Kidney (tissue), 14 donors: ENCODE measurements around the gene PPP1R3E. TPM values are rescaled to one million over a fixed set of nuclear protein-coding genes. Genes with fewer than 3 reads are reported as not detected.
A peak's percentile ranks its signal among the peaks of the same experiment; 100 is the strongest.

Experiments used
- DNase-seq, 5 donors: peaks; one replicate each; pipeline ENCODE4 v3.0.0-alpha.2; 2013 to 2020
- FAIRE-seq: peaks from 2 replicates; lab custom pipeline; 2012; peaks lifted over from hg19 to GRCh38; lab: Jason Lieb, UNC
- H3K27ac ChIP-seq, 2 donors: one replicate each; pipeline ENCODE4 v1.7.0; 2013; ENCODE audit warnings: low read depth in 2 of 2, low read length in 2 of 2, inconsistent platforms in 1 of 2
- H3K27me3 ChIP-seq: one replicate; pipeline ENCODE4 v1.7.1; 2013; ENCODE audit warnings: low read length, inconsistent platforms; ENCODE audit not compliant: control insufficient read depth, insufficient read depth
- H3K36me3 ChIP-seq, 3 donors: one replicate each; pipeline versions ENCODE4 v1.7.0 to v1.7.1; 2013; ENCODE audit warnings: low read length in 3 of 3, control low read depth in 1 of 3, inconsistent platforms in 1 of 3; ENCODE audit not compliant: insufficient read depth in 3 of 3, control insufficient read depth in 2 of 3
- H3K4me1 ChIP-seq, 3 donors: one replicate each; pipeline versions ENCODE4 v1.7.0 to v1.7.1; 2013; ENCODE audit warnings: low read length in 3 of 3, inconsistent platforms in 1 of 3, low read depth in 1 of 3; ENCODE audit not compliant: control insufficient read depth in 2 of 3, insufficient read depth in 2 of 3
- H3K4me3 ChIP-seq, 3 donors: one replicate each; pipeline versions ENCODE4 v1.7.0 to v1.8.1; 2013; ENCODE audit warnings: low read length in 3 of 3, control low read depth in 1 of 3, inconsistent platforms in 1 of 3
- H3K9ac ChIP-seq, 3 donors: one replicate each; pipeline versions ENCODE4 v1.7.0 to v1.7.1; 2013; ENCODE audit warnings: low read length in 3 of 3, control low read depth in 1 of 3, inconsistent platforms in 1 of 3
- H3K9me3 ChIP-seq, 3 donors: one replicate each; pipeline versions ENCODE4 v1.7.0 to v1.7.1; 2013; ENCODE audit warnings: low read length in 3 of 3, control low read depth in 1 of 3, inconsistent platforms in 1 of 3; ENCODE audit not compliant: control insufficient read depth in 2 of 3, insufficient read depth in 1 of 3
- CTCF ChIP-seq: IDR thresholded peaks from 3 replicates; pipeline ENCODE4 v1.5.1; 2012; ENCODE audit warnings: mild to moderate bottlenecking, moderate library complexity, borderline replicate concordance; ENCODE audit not compliant: insufficient read depth; ENCODE audit errors: extremely low read depth
- intact Hi-C: fragments of 100-400 bp; cut with DNase I; formaldehyde crosslinking; loops from one replicate; pipeline ENCODE4 v1.11.1; 2022
- polyA plus RNA-seq: library from polyadenylated mRNA; stranded (reverse); fragments of 350-450 nt; fragmentation: Illumina TruSeq; extraction: RNeasy Lipid Tissue Mini Kit (QIAGEN cat#74804); gene quantifications from one replicate; pipeline ENCODE4 v1.2.3, GENCODE V29; 2014; ENCODE audit warnings: low read depth, low replicate concordance; ENCODE audit not compliant: insufficient read depth
- total RNA-seq: library from RNA; stranded (reverse); fragmentation: NEBNext Ultra II Directional; extraction: Animal tissue kit (Norgen Biotek cat#: 25700); gene quantifications from one replicate; pipeline ENCODE4 v1.2.1, GENCODE V29; 2021
- donor health status: control.
- donor health status: control.
- donor health status: control.
- donor health status: control.
- donor health status: control.
- donor health status: DM: yes; HTN: yes; CAD: no.
- donor health status: Normal renal cell carcinoma (clear cell type).

PPP1R3E gene
- total and polyA plus RNA-seq, 2 donors from 2014 or later = 17.3 to 22.8 TPM

GRCh38 chr14:23286020-23286901 is 16.4 kb downstream of the PPP1R3E start, which contains the start of gene HOMEZ:
TSS of gene HOMEZ (minus strand) at chr14:23286132. CDS start at chr14:23285952, 180 bp downstream.
- FAIRE-seq = peak; percentile 84
- Histone ChIP-seq H3K9ac (peak within 1 kb of the TSS; percentile 83 to 99 (median 86)), H3K27ac (peak within 1 kb of the TSS; percentile 92 to 97), H3K27me3 (no peaks in the 10 kb centered on the region), H3K4me1 (peaks cover 2 to 16% (median 5%) of the 10 kb centered on the region in 3 donors), H3K4me3 (peak within 1 kb of the TSS; percentile 79 to 98 (median 91)), H3K36me3 (peaks cover 0 to 2% (median 0%) of the 10 kb centered on the region in 3 donors), H3K9me3 (no peaks in the 10 kb centered on the region)
- no peak for TF ChIP-seq CTCF
- intact Hi-C loops = no loop called here
- peak; percentile 99 to 100 (median 99) for DNase-seq

GRCh38 chr14:23285530-23286019 is 17.1 kb downstream of the PPP1R3E start:
- Histone ChIP-seq H3K4me1 (peaks cover 2 to 16% (median 5%) of the 10 kb centered on the region in 3 donors), H3K27ac (peak overlapping the region; percentile 92 to 97), H3K9ac (peak overlapping the region; percentile 63 to 99 (median 86)), H3K9me3 (no peaks in the 10 kb centered on the region), H3K36me3 (peaks cover 0 to 2% (median 0%) of the 10 kb centered on the region in 3 donors), H3K27me3 (no peaks in the 10 kb centered on the region), H3K4me3 (peak overlapping the region; percentile 77 to 98 (median 91))
- DNase-seq (no peak), FAIRE-seq (no peak)
- intact Hi-C loops = no loop called here
- TF ChIP-seq CTCF = no peak

- no peak for TF ChIP-seq CTCF
- Histone ChIP-seq H3K4me1 (peaks cover 2 to 16% (median 10%) of the 10 kb centered on the region in 3 donors), H3K27ac (peak overlapping the region; percentile 92 to 97), H3K9ac (peak overlapping the region; percentile 63 to 99 (median 86)), H3K27me3 (no peaks in the 10 kb centered on the region), H3K9me3 (no peaks in the 10 kb centered on the region), H3K4me3 (peak overlapping the region; percentile 77 to 98 (median 91)), H3K36me3 (peaks cover 0 to 2% (median 0%) of the 10 kb centered on the region in 3 donors)
- intact Hi-C loops = no loop called here
- peak in 1 of 5 donors; percentile 1 for DNase-seq
- FAIRE-seq = no peak
Measured at GRCh38 chr14:23284654-23285529, 17.8 kb downstream of the PPP1R3E start.
